HG02798 (cell line): ENCODE measurements around the gene ANKRD33.

Experiments
- ATAC-seq: cut with Tn5 transposase; IDR thresholded peaks from one replicate; pipeline ENCODE4 v1.9.1; 2021; ENCODE audit warnings: mild to moderate bottlenecking; ENCODE audit not compliant: unreplicated experiment, poor library complexity

ANKRD33 gene

GRCh38 chr12:51855586-51856428 is 32.1 kb upstream of the ANKRD33 start:
- ATAC-seq, result no peak

- ATAC-seq, result no peak
Measured at GRCh38 chr12:51860986-51861385, 26.9 kb upstream of the ANKRD33 start.

DNA sequence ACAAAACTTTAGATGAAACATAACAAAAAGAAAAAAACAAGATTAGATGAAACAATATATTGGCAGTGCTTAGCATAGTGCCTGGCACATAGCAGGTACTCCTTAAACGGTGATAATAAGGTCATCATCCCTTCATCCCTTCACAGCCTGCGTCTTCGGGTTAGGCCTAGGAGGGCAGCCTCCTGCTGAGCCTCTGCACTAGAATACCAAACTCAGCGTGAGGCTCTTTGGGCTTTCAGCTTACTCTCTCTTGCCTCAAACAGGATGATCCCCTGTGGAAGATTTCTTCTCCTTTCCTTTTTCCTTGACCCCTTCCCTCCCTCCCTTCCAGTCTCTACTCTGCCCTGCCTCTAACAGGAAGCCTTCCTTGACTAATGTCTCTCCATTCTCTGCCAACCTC is 25.0 kb upstream of the ANKRD33 start:
- no peak for ATAC-seq

- no peak for ATAC-seq
Measured at GRCh38 chr12:51863363-51863932, 24.5 kb upstream of the ANKRD33 start.

DNA sequence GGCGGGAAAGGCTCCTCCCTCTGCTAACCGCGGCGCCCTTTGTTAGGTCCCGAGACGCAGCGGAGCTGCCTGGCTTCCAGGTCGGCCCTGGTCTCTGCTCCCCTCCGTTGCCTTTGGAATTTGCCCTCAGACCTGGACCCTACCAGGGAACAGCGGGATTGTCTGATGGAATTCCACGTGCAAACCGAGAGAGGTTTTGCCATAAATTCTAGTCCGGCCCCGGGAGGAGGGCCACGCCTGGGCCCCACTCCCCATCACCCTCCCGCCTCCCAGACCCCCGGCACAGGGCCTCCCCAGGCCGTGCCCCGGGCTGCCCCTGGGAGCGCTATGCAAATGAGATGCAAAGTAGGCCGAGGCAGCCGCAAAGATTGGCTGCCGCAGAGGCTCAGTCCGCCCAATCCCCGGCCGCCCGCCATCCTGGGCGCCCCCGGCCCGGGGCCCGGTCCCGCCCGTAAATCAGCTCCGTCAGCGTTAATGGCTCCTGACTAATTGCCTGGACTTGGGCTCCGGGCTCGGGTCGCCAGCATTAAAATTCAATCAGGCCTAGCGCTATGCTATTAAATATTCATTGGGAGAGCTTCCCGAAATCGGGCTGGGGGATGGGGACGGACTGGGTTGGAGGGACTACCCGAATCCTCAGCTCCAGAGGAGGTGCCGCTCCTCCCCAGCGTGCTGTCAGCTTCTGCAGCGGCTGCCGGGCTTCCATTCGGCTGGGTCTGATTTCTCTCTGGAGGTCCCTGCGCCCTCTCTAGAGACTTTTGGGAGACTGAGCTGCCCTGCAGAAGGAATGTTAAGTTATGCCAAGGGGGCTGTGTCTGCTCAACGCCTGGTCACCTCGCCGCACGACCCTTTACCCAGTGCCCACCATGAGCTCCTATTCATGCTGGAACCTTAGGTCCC is 23.7 kb upstream of the ANKRD33 start:
- ATAC-seq, result no peak

GRCh38 chr12:51864833-51865670 is 22.9 kb upstream of the ANKRD33 start:
- ATAC-seq, result no peak

DNA sequence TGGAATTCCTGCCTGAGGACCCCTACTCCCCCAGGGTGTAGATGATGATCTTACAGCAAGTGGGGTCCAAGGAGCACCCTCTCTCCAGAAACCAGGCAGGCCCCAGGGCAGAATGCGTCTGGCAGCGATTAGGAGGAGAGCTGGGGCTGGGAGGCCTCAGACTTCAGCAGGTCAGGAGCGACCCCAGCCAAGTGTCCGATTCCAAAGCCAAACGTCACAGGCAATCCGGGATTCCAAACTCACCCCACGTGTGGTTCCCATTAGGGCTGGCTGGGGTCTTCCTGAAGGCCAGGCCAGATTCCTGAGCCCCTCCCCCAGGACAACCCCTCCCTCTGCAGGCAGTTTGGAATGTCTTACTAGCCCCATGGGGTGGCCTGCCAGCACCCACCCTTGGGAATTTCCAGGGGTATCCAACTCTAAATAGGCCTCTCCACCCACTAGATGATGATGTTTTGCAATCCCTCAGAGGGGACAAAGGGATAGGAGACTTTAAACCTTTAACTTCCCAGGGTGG is 22.1 kb upstream of the ANKRD33 start:
- ATAC-seq, result no peak

DNA sequence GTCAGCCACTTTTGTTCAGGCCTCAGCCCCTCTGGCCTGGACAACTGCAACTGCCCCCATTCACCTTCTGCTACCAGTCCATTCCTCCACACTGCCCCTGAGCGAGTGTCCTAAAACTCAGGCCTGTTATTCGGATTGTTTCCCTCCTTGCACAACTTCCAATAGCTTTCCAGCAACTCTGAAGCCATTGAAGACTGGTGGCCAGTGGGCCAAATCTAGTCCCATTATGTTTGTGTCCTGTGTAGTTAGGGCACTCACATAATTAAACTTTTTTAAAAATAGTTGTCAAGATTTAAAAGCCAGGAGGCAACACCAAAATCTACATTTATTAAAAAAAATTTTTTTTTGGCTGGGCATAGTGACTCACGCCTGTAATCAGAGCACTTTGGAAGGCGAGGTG is 21.6 kb upstream of the ANKRD33 start:
- ATAC-seq, result no peak

- ATAC-seq, result no peak
Measured at GRCh38 chr12:51866762-51867161, 21.1 kb upstream of the ANKRD33 start.

GRCh38 chr12:51867371-51867770 is 20.5 kb upstream of the ANKRD33 start:
- ATAC-seq, result no peak

GRCh38 chr12:51867796-51868428 is 20.0 kb upstream of the ANKRD33 start:
- no peak for ATAC-seq

DNA sequence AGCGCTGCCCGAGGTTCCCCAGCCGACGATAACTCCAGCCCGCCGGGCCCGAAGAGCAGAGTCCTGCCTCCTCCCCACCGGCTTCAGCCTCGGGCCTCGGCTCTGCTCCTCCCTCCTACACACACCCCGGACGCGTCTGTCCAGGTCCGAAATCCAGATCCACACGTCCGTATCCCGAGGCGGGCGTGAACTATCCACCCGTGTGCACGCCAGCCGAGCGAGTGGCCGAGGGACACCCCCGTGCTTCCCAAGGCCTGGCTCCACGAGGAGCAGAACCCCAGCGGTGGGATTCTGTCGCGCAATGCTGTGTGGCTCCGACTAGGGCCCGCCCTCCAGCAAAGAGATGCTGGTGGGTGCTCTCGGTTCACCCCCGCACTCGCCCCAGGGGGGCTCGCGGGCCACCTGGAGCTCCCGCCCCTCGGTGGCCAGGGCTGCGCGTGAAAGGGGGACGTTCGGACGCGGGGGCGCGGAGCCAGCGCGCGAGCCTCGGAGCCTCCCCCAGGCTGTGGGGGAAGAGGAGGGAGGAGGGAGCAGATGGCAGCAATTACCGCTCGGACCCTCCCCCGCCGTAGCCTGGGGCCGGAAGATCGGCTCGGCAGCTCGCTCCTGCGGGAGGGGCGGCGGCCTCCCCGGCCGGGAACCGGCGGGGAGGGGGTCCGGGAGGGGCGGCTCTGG is 18.9 kb upstream of the ANKRD33 start:
- ATAC-seq, result no peak

DNA sequence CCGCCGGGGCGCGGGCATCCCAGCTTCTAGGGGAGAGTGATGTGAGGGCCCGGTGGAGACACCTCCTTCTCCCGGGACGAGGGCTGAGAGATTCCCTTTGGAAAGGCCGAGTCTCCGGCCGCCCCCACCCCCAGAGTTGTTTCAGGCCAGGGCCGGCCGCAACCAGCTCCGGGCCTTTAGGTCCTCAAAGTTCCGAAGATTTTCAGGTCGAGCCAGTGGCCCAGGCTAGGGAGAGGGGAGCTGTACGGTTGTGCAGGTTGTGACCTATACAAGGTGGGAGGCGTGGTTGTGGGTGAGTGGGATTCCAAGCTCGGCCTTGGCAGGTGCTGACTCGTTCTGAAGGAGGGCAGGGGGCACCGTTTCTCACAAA is 18.4 kb upstream of the ANKRD33 start:
- no peak for ATAC-seq

DNA sequence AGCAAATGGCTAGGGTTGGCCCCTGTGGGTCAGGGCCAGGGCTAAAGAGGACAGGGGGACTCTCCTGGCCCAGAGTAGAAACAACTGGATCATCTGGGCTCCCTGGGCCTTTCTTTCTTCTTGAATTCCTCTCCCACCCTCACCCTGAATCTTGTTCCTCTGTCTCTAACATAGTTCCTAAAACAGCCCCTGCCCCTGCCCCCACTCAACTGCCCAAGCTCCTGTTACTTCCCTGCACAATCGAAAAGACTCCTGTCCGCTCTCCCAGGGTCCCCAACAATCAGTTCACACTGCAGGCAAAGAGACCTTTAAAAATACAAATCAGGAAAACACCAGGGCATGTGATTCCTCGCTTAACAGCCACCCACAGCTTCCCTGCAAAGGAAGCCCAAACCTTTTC is 18.0 kb upstream of the ANKRD33 start:
- ATAC-seq, result no peak

GRCh38 chr12:51870504-51870903 is 17.4 kb upstream of the ANKRD33 start:
- ATAC-seq, result no peak

DNA sequence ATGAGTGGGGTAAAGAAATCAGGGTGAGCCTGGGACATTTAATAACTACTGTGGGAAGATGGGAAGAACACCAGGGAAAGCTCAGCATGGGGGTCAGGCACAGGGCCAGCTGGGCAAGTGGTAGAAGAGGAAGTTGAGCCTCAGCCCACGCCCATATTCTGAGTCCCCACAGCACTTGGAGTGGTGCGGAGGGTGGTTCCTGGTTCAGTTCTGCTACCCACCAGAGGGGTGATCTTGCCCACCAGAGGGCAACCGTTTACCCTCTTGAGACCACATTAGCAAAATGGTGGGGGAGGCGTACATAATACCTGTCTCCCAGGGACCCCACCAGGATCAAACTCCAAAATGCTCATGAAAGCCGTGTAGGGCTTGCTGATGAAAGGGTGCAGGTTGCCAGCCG is 16.8 kb upstream of the ANKRD33 start:
- ATAC-seq, result no peak

GRCh38 chr12:51871918-51872688 is 15.8 kb upstream of the ANKRD33 start:
- no peak for ATAC-seq

GRCh38 chr12:51872689-51872981 is 15.3 kb upstream of the ANKRD33 start:
- no peak for ATAC-seq
